Measurements from ENCODE around the gene PRICKLE2. TPM values are rescaled to one million over a fixed set of nuclear protein-coding genes. Genes with fewer than 3 reads are reported as not detected.

The PRICKLE2 gene
- total RNA-seq, 1 experiment from 2014 or later, result 0.26 TPM

- intact Hi-C loops (cut with micrococcal nuclease; ENCODE audit: unreplicated experiment), result no loop called here
- BruUV-seq (replicated peaks), result no TSS peak
- CTCF ChIA-PET, result no interaction called here
These were observed 50.9 kb downstream of the PRICKLE2 start for GRCh38 chr3:64174328-64174727.

DNA sequence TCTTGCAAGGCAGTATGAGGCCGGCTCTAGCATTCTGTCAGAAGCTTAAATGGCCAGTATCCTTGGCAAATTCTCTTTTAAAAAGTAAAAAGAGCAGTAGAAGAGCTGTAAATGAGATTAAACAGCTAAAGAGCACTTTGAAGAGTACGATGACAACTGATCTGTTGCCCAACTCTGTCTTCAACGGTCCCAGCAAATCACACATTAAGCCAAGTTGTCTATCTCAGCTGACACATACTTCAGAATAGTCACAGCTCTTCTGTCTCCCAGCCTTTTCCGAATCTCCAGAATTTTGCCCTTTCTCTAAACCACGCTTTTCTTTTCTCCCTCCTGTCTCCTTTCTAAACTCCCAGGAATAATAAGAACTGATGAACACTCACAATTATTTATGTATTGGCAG is 51.7 kb downstream of the PRICKLE2 start:
- POLR2A ChIA-PET, result no interaction called here
- H3K9me3 ChIP-seq (ENCODE audit: control insufficient read depth, insufficient read depth, low read depth, low read length), result no peaks in the 10 kb centered on the region
- no peak overlapping the region for H3K4me3 ChIP-seq (ENCODE audit: low read depth in 2 of 2, low read length in 2 of 2)
- intact Hi-C loops (cut with micrococcal nuclease; ENCODE audit: unreplicated experiment), result no loop called here
- H3K36me3 ChIP-seq (ENCODE audit: control insufficient read depth, insufficient read depth, low read length), result no peaks in the 10 kb centered on the region
- in situ Hi-C loops (cut with HindIII; ENCODE audit: low pct_unique_long_range_greater_than_20kb, low sequenced_read_pairs), result no loop called here
- no TSS peak for BruUV-seq (replicated peaks)
- CTCF ChIA-PET, result no interaction called here
- no peak for ATAC-seq
- H3K27ac ChIP-seq (ENCODE audit: low read length), result no peak overlapping the region
- DNase-seq (ENCODE audit: low read depth, low spot score), result no peak
- H3K27me3 ChIP-seq (ENCODE audit: control insufficient read depth, insufficient read depth, low read length), result no peaks in the 10 kb centered on the region
- TF ChIP-seq REST (IDR thresholded peaks at IDR 0.05; ENCODE audit: insufficient read depth in 1 of 2, low read depth in 2 of 2, low read length in 1 of 2) (no peak), SIN3A (IDR thresholded peaks at IDR 0.05; ENCODE audit: borderline replicate concordance, insufficient read depth, low read depth, low read length) (no peak), TCF7L2 (IDR thresholded peaks at IDR 0.05; ENCODE audit: low read depth, low read length) (no peak), POLR2AphosphoS5 (IDR thresholded peaks at IDR 0.05; ENCODE audit: low read depth, low read length) (no peak)
- TF ChIP-seq, protein P1, sequence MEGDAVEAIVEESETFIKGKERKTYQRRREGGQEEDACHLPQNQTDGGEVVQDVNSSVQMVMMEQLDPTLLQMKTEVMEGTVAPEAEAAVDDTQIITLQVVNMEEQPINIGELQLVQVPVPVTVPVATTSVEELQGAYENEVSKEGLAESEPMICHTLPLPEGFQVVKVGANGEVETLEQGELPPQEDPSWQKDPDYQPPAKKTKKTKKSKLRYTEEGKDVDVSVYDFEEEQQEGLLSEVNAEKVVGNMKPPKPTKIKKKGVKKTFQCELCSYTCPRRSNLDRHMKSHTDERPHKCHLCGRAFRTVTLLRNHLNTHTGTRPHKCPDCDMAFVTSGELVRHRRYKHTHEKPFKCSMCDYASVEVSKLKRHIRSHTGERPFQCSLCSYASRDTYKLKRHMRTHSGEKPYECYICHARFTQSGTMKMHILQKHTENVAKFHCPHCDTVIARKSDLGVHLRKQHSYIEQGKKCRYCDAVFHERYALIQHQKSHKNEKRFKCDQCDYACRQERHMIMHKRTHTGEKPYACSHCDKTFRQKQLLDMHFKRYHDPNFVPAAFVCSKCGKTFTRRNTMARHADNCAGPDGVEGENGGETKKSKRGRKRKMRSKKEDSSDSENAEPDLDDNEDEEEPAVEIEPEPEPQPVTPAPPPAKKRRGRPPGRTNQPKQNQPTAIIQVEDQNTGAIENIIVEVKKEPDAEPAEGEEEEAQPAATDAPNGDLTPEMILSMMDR (IDR thresholded peaks at IDR 0.05), result no peak
- no peaks in the 10 kb centered on the region for H3K4me1 ChIP-seq (ENCODE audit: control insufficient read depth, insufficient read depth, low read length)

More at GRCh38 chr3:64174328-64174727, 50.9 kb downstream of the PRICKLE2 start:
- in situ Hi-C loops (cut with HindIII; ENCODE audit: low pct_unique_long_range_greater_than_20kb, low sequenced_read_pairs), result no loop called here
- Histone ChIP-seq H3K36me3 (ENCODE audit: control insufficient read depth, insufficient read depth, low read length) (no peaks in the 10 kb centered on the region), H3K9me3 (ENCODE audit: control insufficient read depth, insufficient read depth, low read depth, low read length) (no peaks in the 10 kb centered on the region), H3K27me3 (ENCODE audit: control insufficient read depth, insufficient read depth, low read length) (no peaks in the 10 kb centered on the region), H3K4me1 (ENCODE audit: control insufficient read depth, insufficient read depth, low read length) (no peaks in the 10 kb centered on the region), H3K4me3 (ENCODE audit: low read depth in 2 of 2, low read length in 2 of 2) (no peak overlapping the region), H3K27ac (ENCODE audit: low read length) (no peak overlapping the region)
- no peak for ATAC-seq
- TF ChIP-seq REST (IDR thresholded peaks at IDR 0.05; ENCODE audit: insufficient read depth in 1 of 2, low read depth in 2 of 2, low read length in 1 of 2) (no peak), POLR2AphosphoS5 (IDR thresholded peaks at IDR 0.05; ENCODE audit: low read depth, low read length) (no peak), SIN3A (IDR thresholded peaks at IDR 0.05; ENCODE audit: borderline replicate concordance, insufficient read depth, low read depth, low read length) (no peak), TCF7L2 (IDR thresholded peaks at IDR 0.05; ENCODE audit: low read depth, low read length) (no peak)
- TF ChIP-seq, protein P1 (IDR thresholded peaks at IDR 0.05), result no peak
- POLR2A ChIA-PET, result no interaction called here
- no peak for DNase-seq (ENCODE audit: low read depth, low spot score)
